Colonic mucosa (tissue), 4 donors: ENCODE measurements around the gene PCCA. TPM values are rescaled to one million over a fixed set of nuclear protein-coding genes. Genes with fewer than 3 reads are reported as not detected.
A peak's percentile ranks its signal among the peaks of the same experiment; 100 is the strongest.

Source experiments
- DNase-seq: peaks from one replicate; pipeline ENCODE4 v3.0.0-alpha.2; 2020
- H3K27ac ChIP-seq: fragments of 200-600 bp; one replicate; pipeline ENCODE4 v1.8.0; 2021
- H3K27me3 ChIP-seq: fragments of 200-600 bp; one replicate; pipeline ENCODE4 v1.8.0; 2021
- H3K36me3 ChIP-seq: fragments of 200-600 bp; one replicate; pipeline ENCODE4 v1.8.0; 2021
- H3K4me1 ChIP-seq: fragments of 200-600 bp; one replicate; pipeline ENCODE4 v1.8.0; 2021; ENCODE audit warnings: mild to moderate bottlenecking
- H3K4me3 ChIP-seq: fragments of 200-600 bp; one replicate; pipeline ENCODE4 v1.8.0; 2021
- H3K9ac ChIP-seq, 2 donors: one replicate each; pipeline ENCODE4 v1.7.0; 2013; ENCODE audit warnings: control low read depth in 2 of 2, low read depth in 2 of 2, low read length in 2 of 2
- H3K9me3 ChIP-seq: fragments of 200-600 bp; one replicate; pipeline ENCODE4 v1.8.0; 2021
- intact Hi-C: fragments of 100-400 bp; cut with DNase I; formaldehyde crosslinking; loops from one replicate; pipeline ENCODE4 v1.14.1; 2022
- total RNA-seq, 2 donors: library from RNA; stranded (reverse); fragmentation: NEBNext Ultra II Directional in 1 of 2; extraction: Animal tissue kit (Norgen Biotek cat#: 25700) in 1 of 2; gene quantifications; one replicate each; pipeline ENCODE4 v1.2.1, GENCODE V29; 2021
- TF ChIP-seq, protein P1 (sequence below): fragments of 200-600 bp; IDR thresholded peaks from one replicate; pipeline ENCODE4 v1.8.0; 2022; ENCODE audit warnings: antibody characterized with exemption, mild to moderate bottlenecking
- donor health status: healthy.
- donor health status: DM: no; HTN: no; CAD: no.
- donor health status: DM: no; HTN: no; CAD: no.

PCCA gene
- total RNA-seq, 2 donors from 2014 or later = 65.5 to 109 TPM

DNA sequence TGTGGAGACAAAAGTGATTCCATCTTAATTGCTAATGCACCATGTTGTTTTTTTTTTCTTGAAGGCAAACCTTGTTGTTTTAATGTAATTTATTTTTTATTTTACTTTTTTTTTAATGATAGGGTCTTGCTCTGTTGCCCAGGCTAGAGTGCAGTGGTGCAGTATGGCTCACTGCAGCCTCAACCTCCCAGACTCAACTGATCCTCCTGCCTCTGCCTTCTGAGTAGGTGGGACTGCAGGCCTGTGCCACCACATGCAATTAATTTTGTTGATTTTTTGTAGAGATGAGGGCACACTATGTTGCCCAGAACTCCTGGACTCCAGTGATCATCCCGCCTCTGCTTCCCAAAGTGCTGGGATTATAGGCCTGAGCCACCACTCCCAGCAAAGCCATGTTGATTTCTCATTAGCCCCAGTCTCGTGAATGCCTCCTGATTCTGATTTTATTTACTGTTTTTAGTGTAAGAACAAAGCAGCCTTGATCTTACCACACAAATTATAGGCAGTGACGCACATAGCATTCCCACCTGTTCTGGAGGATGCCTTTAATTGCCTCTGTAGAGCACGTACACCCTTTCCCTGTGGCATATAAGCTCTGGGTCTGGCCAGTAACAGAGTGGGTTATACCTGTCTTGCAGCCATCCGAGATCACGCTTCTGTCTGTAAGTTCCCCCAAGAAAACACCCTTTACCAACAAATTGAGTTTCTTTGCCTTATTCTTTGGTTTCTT lies 349.3 kb downstream of the PCCA start:
- no peak for DNase-seq
- no peak overlapping the region for H3K27ac ChIP-seq
- H3K4me3 ChIP-seq = no peak overlapping the region
- H3K27me3 ChIP-seq = no peaks in the 10 kb centered on the region
- H3K9ac ChIP-seq = no peak overlapping the region
- intact Hi-C loops = no loop called here
- H3K4me1 ChIP-seq = no peaks in the 10 kb centered on the region
- TF ChIP-seq, protein P1, sequence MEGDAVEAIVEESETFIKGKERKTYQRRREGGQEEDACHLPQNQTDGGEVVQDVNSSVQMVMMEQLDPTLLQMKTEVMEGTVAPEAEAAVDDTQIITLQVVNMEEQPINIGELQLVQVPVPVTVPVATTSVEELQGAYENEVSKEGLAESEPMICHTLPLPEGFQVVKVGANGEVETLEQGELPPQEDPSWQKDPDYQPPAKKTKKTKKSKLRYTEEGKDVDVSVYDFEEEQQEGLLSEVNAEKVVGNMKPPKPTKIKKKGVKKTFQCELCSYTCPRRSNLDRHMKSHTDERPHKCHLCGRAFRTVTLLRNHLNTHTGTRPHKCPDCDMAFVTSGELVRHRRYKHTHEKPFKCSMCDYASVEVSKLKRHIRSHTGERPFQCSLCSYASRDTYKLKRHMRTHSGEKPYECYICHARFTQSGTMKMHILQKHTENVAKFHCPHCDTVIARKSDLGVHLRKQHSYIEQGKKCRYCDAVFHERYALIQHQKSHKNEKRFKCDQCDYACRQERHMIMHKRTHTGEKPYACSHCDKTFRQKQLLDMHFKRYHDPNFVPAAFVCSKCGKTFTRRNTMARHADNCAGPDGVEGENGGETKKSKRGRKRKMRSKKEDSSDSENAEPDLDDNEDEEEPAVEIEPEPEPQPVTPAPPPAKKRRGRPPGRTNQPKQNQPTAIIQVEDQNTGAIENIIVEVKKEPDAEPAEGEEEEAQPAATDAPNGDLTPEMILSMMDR = no peak
- no peaks in the 10 kb centered on the region for H3K9me3 ChIP-seq
- H3K36me3 ChIP-seq = no peaks in the 10 kb centered on the region

DNA sequence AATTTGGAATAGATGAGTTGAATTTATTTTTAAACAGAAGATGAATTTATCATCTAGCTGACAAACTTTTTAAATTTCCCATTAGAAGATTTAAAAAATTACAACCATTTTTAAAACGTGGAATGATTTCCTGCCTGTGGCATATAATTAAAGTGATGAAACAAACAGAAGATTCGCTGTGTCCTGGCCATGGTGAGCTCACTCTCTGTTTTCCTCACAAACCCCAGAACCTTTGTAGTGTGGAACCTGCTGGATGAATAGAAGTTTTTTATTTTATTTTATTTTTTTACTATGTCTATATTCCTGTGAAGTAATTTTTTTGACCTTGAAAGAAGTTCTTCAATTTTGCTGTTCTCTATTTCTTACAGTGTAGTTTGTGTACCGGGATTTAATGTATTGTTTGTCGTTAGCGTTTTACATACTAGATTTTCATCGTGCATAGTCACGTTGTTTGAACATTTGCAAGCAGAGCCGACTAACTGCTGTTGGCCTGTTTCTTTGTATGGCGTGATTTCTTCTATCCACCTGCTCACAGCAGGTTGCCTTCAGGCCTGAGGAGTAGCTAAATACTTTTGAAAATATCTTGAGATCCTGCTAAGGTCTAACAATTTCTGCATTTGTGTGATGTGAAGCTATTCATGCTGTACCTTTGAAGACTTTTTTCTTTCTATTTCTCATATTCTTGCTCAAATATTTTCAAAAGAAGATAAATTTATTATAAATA lies 350.5 kb downstream of the PCCA start:
- intact Hi-C loops = no loop called here
- Histone ChIP-seq H3K36me3 (no peaks in the 10 kb centered on the region), H3K4me3 (no peak overlapping the region), H3K27ac (no peak overlapping the region), H3K4me1 (no peaks in the 10 kb centered on the region), H3K27me3 (no peaks in the 10 kb centered on the region), H3K9me3 (no peaks in the 10 kb centered on the region), H3K9ac (no peak overlapping the region)
- TF ChIP-seq, protein P1 = no peak
- DNase-seq = no peak

DNA sequence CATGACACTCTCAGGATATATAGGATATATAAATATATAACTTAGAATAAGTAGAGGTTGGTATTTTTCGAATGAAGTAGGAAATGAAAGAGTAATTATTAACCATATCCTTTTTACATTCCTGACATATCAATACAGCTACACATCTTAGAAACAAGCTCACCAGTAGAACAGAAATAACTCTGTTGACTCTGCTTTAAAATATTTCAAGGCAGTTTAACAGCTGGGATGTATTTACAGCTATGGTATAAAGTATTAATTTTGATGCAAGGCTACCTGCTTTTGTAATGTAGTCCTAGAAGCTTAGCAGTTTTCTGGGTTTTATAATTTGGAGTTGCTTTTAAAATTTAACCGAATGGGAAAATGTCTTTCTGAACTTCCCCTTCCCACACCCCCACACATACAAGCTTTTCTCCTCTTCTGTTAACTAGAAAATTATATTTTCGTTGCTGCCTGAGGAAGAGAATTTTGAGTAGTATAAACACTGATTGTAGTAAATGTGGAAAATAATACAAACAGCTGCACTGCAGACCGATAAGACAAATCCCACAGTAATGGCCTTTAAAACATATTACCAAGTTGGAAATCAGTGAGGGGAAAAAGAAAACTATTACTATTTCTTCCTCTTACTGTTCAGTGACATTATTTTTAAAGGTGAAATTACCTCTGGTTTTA lies 352.0 kb downstream of the PCCA start:
- Histone ChIP-seq H3K4me1 (no peaks in the 10 kb centered on the region), H3K27ac (no peak overlapping the region), H3K27me3 (no peaks in the 10 kb centered on the region), H3K4me3 (no peak overlapping the region), H3K36me3 (no peaks in the 10 kb centered on the region), H3K9me3 (no peaks in the 10 kb centered on the region), H3K9ac (no peak overlapping the region)
- intact Hi-C loops = no loop called here
- DNase-seq = no peak
- TF ChIP-seq, protein P1 = no peak

DNA sequence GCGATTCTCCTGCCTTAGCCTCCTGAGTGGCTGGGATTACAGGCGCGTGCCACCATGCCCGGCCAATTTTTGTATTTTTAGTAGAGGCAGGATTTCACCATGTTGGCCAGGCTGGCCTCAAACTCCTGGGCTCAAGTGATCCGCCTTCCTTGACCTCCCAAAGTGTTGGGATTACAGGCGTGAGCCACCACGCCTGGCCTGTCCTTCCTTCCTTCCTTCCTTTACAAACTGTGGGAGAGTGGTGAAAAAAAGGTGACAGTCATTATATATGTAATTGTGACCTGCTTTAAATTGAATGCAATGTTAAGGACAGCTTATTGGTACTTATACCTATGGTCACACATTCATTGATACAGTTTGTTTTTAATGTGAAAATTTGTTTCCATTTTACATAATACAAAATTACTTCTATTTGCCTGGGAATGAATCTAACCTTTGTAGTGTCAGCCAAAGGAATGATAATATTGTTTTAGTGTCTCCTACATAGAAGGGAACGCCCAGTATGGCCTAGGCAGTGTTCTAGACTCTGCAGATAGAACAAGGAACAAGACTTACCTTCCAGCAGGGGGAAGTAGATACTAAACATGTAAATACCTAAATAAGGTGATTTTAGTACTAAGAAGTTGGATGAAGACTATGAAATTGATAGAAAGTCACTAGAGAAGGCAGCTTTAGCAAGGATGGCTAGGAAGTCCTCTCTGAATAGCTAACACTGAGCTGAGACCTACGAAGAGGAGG lies 353.4 kb downstream of the PCCA start:
- intact Hi-C loops = no loop called here
- peak overlapping the region; percentile 20 for H3K27ac ChIP-seq
- no peaks in the 10 kb centered on the region for H3K27me3 ChIP-seq
- TF ChIP-seq, protein P1 = no peak
- no peak overlapping the region for H3K4me3 ChIP-seq
- H3K36me3 ChIP-seq = no peaks in the 10 kb centered on the region
- no peak overlapping the region for H3K9ac ChIP-seq
- H3K4me1 ChIP-seq = no peaks in the 10 kb centered on the region
- no peaks in the 10 kb centered on the region for H3K9me3 ChIP-seq
- no peak for DNase-seq
